Endometrial microvascular endothelial cells (primary cell): ENCODE results near the gene DHFR. TPM values are rescaled to one million over a fixed set of nuclear protein-coding genes. Genes with fewer than 3 reads are reported as not detected.
"Not testable (repeated sequence)": the region's sequence is repeated elsewhere in the genome, so short reads cannot be mapped to it uniquely, and the experiment has no call there.

Source experiments
- in situ Hi-C: cut with HindIII; loops from 2 replicates; pipeline ENCODE4 v1.10.0; 2017; ENCODE audit warnings: low sequenced_read_pairs, low pct_unique_long_range_greater_than_20kb; ENCODE audit errors: inconsistent ontology term
- total RNA-seq: library from RNA; depleted of rRNA; stranded (reverse); fragments of >200 nt; gene quantifications from one replicate; pipeline ENCODE4 v1.2.3, GENCODE V29; 2015; ENCODE audit errors: inconsistent ontology term

The DHFR gene
- total RNA-seq, 1 donor from 2014 or later: 60.9 TPM

DNA sequence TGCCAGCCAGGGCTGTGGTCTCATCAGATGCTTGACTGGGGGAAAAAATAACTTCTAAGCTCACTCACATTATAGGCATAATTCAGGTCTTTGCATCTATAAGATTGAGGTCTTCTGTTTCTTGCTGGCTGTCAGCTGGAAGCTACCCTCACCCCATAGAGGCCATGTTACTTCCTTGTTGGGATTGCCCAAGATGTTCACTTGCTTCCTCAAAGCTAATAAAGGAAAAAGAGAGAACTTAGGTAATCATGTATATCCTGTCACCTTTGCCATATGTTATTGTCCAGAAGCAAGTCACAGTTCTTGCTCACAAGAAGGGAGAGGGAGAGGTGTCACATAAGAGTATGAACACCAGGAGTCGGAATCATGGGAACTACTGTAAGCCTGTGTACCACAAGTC, 46.1 kb downstream of the DHFR start:
- in situ Hi-C loops: no loop called here

DNA sequence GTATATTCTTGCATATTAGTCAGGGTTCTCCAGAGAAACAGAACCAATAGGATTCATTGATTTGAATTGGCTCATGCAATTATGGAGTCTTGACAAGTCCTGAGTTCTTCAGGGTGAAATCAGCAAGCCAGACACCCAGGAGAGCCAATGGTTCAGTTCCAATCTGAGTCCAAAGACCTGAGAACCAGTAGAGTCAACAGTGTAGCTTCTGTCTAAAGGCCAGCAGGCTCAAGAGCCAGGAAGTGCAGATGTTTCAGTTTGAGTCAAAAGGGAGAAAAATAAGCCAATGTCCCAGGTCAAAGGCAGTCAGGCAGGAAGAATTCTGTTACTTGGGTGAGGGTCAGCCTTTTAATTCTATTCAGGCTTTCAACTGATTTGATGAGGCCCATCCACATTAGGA, 47.0 kb downstream of the DHFR start:
- in situ Hi-C loops: no loop called here

DNA sequence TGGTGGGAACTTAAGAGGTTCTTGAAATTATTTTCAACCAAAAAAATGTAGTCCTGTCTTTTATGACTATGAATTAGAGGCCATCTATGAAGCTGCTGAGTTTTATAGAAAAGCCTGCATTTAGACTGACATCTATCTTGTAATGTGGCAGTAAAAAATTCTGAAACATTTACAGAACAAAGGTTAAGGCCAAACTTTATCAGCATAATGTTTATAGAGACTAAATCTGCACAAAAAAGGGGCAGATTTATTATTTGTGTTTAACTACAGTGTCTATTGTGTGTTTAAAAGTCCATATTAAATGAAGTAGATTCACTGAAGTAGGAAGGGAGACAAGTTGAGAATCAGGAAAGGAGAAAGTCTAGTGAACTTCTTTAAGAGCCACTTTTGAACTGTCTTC, 47.4 kb downstream of the DHFR start:
- in situ Hi-C loops: no loop called here

DNA sequence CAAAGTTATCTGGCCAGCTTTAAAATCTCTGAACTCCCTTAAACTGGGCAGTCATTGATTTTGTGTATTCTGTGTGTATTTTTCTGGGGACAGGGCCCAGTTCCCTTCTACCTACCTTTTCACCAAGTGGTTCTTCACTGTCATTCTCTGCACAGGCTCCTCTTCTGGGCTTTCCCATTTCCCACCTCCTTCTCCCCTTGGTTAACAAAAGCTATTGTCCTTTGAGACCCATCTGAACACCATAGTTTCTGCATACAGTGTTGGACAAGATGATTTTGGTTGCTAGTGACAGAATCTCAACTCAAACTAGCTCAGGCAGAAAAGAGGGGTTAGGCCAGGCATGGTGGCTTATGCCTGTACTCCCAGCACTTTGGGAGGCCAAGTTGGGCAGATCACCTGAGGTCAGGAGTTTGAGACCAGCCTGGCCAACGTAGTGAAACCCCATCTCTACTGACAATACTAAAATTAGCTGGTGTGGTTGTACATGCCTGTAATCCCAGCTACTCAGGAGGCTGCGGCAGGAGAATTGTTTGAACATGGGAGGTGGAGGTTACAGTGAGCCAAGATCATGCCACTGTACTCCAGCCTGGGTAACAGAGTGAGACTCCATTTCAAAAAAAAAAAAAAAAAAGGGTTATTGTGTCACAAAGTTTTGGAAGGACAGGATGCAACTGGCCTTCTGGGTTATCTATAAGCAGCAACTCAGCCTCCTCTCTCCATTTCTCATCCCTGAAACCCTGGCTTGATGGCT, 53.7 kb downstream of the DHFR start:
- in situ Hi-C loops: no loop called here

DNA sequence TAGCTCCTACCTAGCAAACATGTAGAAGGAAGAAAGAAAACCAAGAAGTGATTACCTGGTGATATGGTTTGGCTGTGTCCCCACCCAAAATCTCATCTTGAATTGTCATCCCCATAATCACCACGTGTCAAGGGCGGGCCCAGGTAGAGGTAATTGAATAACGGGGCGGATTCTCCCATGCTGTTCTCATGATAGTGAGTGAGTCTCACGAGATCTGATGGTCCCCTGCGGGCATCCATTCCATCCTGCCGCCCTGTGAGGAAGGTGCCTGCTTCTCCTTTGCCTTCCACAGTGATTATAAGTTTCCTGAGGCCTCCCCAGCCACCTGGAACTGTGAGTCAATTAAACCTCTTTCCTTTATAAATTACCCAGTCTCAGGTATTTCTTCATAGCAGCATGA, 57.3 kb downstream of the DHFR start:
- in situ Hi-C loops: no loop called here

DNA sequence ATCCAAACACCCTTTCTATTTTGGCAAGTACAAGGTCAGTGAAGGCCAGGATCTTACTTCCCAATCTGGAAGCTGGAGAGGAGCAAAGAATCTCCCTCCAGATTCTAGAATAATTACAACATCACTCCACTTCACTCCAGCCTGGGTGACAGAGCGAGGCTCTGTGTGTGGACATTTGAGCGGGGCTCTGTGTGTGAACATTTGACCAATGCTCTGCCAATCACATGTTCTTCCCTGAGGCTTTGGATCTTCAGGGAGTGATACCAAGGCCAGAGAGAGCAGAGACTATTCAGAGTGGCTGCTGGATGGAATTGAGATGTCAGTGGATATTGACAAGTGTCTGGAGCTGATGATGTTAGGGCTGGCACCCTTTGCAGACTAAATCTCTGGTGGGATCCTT, 60.0 kb downstream of the DHFR start:
- in situ Hi-C loops: no loop called here

DNA sequence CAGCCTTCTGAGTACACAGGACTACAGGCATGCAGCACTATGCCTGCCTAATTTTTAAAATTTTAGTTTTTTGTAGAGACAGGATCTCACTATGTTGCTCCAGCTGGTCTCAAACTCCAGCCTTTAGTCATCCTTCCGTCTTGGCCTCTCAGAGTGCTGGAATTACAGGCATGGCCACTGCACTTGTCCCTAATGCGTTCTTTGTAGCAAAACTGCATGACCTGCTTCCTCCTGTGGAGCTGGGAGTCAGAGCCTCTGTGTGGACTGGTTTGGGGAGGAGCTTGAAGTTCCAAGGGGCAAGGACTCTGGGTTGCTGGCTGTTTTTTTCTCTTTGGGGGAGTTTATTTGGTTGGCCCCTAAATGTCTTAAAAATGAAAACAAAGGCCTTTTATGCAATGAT, 62.0 kb downstream of the DHFR start:
- in situ Hi-C loops: no loop called here

DNA sequence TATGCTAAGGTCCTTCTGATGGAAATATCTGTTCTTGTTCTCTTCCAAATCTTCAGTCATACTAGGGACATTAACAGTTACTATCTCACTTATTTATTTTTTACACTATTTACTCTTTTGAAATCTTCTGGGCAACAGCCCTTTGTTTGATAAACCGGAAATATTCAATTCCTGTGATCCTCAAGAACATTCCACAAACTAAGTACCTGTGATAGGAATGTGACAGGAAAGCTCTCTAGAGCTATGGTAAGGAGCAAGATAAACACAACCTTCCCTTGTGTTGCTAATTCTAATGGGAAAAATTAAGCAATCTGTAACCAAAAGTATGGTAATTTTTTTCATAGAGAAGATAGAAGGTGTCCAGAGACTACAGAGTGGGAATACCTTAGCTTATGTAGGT, 62.7 kb downstream of the DHFR start:
- in situ Hi-C loops: no loop called here

DNA sequence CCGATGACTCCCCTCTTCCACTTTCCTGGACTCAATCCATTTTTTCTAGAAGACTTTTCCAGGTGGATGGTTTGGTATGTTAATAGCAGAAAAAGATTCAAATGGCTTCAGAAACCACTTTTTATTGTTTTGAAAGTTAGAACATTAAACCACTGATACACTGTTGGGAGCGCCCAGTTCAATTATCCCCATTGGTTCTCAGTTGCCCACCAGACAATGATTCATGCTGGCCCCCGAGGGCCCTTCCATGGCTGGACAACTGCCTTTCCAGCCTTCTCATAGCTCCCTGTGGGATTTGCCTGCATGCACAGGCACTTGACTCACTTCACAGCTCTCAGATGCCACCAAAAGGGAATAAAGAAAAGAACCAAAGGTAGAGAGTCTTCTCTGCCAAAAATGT, 63.4 kb downstream of the DHFR start:
- in situ Hi-C loops: no loop called here

DNA sequence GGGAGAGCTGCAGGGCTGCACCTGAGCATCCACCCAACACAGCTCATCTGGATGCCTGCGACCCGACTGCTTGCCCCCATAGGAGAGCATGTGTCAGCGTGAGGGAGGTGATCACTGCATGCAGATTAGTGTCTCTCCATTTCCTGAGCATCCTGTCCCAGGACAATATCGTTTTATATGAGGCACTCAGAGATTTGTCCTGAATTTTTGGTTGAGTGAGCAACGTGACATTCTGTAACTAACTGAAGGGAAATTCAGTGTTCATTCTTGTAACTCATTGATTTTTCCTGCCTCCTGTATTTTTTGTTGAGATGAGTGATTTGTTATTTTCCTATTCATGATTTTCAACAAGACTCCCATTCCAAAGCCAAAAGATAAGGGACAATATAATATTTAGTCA, 64.0 kb downstream of the DHFR start:
- in situ Hi-C loops: no loop called here

DNA sequence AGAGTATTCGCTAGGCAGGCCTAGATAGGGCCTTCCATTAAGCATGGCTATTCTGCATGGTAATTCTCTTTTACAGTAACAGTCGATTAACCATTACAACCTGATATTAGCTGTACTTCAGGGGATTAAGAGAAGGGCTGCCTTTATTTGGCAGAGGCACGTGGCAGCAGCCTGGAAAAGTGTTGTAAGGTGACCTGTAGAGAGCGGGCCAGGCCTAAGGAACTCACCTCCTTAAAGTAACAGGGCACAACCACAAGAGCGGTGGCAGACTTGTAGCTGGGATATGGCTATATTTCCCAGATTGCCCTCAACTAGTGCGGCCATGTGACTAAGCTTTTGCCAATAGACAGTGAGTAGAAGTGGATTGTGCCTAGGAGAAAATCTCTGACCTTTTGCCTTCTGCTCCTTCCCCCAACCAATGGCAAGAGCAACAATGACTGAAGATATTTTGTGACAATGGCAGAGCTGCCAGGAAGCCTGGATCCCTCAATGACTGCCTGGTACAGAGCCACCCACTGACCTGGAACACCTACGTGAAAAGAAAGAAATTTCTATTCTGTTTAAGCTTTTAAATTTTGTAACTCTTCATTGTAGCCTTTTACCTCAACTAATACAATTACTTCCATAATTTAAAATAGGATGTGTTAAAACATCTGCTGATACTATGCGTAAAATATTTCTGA, 65.8 kb downstream of the DHFR start:
- in situ Hi-C loops: no loop called here

DNA sequence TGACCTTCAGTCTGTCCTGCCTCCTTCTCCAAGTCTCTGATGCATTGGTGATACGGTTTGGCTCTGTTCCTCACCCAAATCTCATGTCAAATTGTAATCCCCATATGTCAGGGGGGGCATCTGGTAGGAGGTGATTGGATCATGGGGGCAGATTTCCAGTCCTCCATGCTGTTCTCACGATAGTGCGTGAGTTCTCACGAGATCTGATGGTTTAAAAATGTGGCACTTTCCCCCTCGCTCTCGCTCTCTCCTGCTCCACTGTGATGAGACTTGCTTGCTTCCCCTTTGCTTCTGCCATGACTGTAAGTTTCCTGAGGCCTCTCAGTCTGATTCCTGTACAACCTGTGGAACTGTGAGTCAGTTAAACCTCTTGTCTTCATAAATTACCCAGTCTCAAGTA, 70.0 kb downstream of the DHFR start:
- in situ Hi-C loops: no loop called here

DNA sequence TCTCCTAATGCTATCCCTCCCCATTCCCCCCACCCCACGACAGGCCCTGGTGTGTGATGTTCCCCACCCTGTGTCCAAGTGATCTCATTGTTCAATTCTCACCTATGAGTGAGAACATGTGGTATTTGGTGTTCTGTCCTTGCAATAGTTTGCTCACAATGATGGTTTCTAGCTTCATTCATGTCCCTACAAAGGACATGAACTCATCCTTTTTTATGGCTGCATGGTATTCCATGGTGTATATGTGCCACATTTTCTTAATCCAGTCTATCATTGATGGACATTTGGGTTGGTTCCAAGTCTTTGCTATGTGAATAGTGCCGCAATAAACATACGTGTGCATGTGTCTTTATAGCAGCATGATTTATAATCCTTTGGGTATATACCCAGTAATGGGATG, 74.5 kb downstream of the DHFR start:
- in situ Hi-C loops: not testable (repeated sequence)

DNA sequence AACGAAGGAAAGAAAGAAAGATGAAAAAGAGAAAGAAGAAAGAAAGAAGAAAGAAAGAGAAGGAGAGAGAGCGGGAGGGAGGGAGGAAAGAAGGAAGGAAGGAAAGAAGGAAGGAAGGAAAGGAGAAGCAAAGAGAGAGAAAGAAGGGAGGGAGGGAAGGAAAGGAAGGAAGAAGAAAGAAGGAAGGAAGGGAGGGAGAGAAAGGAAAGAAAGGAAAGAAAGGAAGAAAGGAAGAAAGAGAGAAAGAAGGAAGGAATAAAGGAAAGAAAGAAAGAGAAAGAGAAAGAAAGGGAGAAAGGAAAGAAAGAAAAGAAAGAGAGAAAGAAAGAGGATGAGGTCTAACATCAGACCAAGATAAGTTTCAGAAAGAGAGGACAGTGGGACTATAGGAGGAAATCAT, 75.7 kb downstream of the DHFR start:
- in situ Hi-C loops: no loop called here

DNA sequence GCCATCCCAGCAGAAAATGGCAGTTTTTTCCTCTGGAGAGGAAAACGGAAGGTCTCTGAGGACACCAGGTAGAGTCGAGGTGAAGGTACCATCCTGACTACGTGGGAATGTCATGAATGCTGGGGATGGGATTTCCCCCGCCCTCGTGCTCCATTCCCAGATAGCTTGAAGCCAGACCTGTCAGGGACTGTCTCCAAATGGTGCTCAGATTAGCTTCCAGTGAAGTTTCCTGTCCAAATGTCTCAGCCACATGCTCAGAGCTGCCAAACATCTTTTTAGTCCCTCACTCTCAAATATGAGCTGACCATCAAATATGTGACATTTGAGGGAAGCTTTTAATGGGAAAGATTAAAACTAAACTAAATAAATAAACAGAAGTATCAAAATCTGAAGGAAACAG, 77.1 kb downstream of the DHFR start:
- in situ Hi-C loops: no loop called here

DNA sequence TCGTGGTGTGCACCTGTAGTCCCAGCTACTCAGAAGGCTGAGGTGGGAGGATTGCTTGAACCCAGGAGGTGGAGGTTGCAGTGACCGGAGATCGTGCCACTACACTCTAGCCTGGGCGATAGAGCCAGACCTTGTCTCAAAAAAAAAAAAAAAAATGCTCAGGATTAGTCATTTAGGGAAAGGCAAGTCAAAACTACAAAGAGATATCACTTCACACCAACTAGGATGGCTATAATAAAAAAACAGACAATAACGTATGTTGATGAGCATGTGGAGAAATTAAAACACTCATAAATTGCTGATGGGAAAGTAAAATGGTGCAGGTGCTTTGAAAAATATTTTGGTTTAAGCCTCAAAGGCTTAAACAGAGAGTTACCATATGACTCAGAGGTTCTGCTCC, 78.4 kb downstream of the DHFR start:
- in situ Hi-C loops: no loop called here

Other genes with a start within 250 kb of the DHFR start
- 36.3 TPM for gene ZFYVE16, start 246.9 kb downstream of the DHFR start, total RNA-seq
- gene FAM151B, start 166.9 kb downstream of the DHFR start, total RNA-seq: 7.0 TPM
- not detected for gene ANKRD34B, start 84.7 kb downstream of the DHFR start, total RNA-seq
- gene MSH3, start 331 bp downstream of the DHFR start, total RNA-seq: 9.8 TPM